HG03565 (cell line): ENCODE data around the gene TMEM18.

Experiments used
- ATAC-seq: cut with Tn5 transposase; IDR thresholded peaks from one replicate; pipeline ENCODE4 v1.9.1; 2021; ENCODE audit warnings: mild to moderate bottlenecking, moderate library complexity; ENCODE audit not compliant: unreplicated experiment

The TMEM18 gene

GRCh38 chr2:653645-654425, 23.4 kb downstream of the TMEM18 start:
- ATAC-seq, result no peak

- no peak for ATAC-seq
Measured at GRCh38 chr2:652881-653480, 24.2 kb downstream of the TMEM18 start.

GRCh38 chr2:651951-652373, 25.2 kb downstream of the TMEM18 start:
- ATAC-seq, result no peak

GRCh38 chr2:650343-651310, 26.6 kb downstream of the TMEM18 start:
- no peak for ATAC-seq

GRCh38 chr2:649426-650342, 27.5 kb downstream of the TMEM18 start:
- ATAC-seq, result no peak

- ATAC-seq, result no peak
Measured at GRCh38 chr2:648476-649424, 28.5 kb downstream of the TMEM18 start.

- ATAC-seq, result no peak
Measured at GRCh38 chr2:647691-648231, 29.4 kb downstream of the TMEM18 start.

GRCh38 chr2:647003-647560, 30.1 kb downstream of the TMEM18 start:
- ATAC-seq, result no peak

GRCh38 chr2:644871-645270, 32.3 kb downstream of the TMEM18 start:
- ATAC-seq, result no peak

GRCh38 chr2:643761-644160, 33.4 kb downstream of the TMEM18 start:
- no peak for ATAC-seq

- ATAC-seq, result no peak
Measured at GRCh38 chr2:643334-643733, 33.9 kb downstream of the TMEM18 start.

GRCh38 chr2:641872-642815, 35.1 kb downstream of the TMEM18 start:
- ATAC-seq, result no peak

GRCh38 chr2:641164-641871, 35.9 kb downstream of the TMEM18 start:
- no peak for ATAC-seq

GRCh38 chr2:639703-640102, 37.5 kb downstream of the TMEM18 start:
- no peak for ATAC-seq

GRCh38 chr2:637804-638203, 39.4 kb downstream of the TMEM18 start:
- ATAC-seq, result no peak

- ATAC-seq, result no peak
Measured at GRCh38 chr2:637406-637776, 39.8 kb downstream of the TMEM18 start.
